Eye (tissue), 1 donor: Measurements from ENCODE around the gene CUTA.

ENCODE experiments used
- DNase-seq: peaks from one replicate; pipeline ENCODE4 v3.0.0-alpha.2; 2015

Gene CUTA

DNA sequence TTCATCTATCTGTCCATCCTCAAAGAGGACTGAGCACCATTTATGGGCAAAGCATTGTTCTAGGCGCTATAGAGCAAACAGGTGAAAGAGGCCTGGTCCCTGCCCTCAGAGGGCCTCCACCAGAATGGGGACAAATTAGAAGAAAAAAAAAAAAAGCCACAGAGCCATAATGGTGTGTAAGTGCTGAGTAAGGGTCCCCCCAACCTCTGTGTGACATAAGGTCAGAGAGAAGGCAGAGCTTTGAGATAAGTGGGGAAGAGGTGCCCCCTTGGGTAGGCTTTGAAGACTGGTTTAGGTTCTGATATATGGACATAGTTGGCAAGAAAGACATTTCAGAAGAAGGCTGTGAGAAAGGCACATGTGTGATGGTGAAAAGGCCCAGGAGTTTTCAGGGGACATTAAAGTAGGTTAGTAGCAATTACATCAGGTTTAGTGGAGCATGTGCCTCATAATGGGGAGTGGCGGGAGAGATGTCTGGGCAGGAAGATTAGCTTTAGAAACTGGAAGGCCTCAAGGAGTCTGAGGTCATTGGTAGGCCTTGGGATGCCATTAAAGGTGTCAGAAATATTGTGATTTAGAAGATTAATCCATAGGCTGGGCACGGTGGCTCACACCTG is 21.2 kb upstream of the CUTA start:
- DNase-seq = no peak

DNA sequence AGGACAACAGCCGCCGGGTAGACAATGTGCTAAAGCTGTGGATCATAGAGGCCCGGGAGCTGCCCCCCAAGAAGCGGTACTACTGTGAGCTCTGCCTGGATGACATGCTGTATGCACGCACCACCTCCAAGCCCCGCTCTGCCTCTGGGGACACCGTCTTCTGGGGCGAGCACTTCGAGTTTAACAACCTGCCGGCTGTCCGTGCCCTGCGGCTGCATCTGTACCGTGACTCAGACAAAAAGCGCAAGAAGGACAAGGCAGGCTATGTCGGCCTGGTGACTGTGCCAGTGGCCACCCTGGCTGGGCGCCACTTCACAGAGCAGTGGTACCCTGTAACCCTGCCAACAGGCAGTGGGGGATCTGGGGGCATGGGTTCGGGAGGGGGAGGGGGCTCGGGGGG is 19.8 kb upstream of the CUTA start:
- no peak for DNase-seq

DNA sequence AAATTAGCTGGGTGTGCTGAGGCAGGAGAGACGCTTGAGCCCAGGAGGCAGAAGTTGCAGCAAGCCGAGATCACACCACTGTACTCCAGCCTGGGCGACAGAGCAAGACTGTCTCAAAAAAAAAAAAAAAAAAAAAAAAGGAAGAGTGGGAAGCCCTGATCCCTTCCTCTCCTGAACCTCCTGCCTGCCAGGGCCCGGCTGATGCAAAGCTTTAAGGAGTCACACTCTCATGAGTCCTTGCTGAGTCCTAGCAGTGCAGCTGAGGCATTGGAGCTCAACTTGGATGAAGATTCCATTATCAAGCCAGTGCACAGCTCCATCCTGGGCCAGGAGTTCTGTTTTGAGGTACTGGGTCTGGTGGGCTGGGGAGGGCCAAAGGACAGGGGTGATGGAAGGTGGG is 17.1 kb upstream of the CUTA start:
- DNase-seq = no peak

DNA sequence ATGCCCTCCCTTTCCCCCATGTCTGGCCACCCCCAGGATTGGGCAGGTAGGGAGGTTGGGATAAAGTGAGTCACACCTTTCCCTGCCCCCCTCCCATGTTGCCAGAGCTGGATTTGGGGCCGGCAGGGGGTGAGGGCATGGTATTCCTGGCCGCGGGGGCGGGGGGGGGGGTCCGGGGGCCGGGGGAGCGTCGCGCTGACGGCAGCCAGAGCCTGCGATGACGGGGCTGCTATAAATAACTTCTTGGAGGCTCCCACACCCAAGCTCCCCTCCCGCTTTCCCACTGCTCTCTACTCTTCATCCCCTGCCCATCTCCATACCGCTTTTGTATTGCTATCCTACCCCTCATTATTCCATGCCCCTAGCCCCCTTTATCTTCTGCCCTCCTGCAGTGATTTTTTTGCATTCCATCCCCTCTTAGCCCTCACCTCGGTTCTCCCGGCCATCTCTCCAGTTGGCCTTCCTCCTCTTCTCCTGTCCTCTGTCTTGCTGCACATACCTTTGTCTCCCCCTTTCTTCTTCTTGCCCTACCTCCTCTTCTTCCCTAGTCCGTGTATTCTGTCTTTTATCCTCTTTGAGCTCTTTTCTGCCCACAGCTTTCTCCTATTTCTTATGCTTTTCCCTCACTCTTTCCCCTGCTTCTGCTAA is 15.8 kb upstream of the CUTA start:
- DNase-seq = no peak

DNA sequence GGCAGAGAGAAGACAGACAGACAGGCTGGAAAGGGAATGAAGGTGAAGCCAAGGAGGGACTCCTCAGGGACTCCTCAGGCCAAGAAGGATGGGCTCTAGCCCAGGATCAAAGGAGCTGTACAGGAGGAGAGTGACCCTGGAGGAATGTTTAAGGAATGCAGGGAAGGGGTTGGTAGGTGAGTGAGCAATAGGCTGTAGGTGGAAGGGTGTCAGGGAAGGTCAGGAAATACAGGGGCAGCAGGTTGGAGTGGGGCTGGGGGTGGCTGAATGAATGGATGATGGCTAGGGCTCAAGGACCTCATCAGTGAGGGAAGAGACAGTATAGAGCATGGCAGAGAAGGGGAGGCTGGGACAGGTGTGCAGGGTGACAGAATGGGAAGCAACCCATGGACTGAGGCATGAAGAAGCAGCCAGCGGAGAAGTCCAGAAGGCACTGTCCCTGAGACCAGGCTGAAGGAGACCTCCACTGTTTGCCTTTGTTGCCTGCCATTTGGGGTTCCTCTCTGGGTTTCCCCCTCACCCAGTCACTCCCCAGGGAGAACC is 15.2 kb upstream of the CUTA start:
- no peak for DNase-seq

DNA sequence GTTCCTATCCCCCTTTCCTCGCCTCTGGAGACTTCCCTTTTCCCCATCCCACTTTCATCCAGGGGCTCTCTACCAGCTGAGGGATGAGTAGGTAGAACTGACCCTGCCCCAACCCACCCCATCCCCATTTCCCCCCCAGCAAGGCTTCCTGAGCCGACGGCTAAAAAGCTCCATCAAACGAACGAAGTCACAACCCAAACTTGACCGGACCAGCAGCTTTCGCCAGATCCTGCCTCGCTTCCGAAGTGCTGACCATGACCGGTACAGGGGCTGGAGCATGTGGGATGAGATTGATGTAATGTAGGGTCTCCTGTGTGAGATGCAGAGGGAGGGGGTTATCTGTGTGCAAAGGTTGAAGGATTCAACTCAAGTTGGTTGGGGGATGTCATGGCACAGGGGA is 14.6 kb upstream of the CUTA start:
- no peak for DNase-seq

DNA sequence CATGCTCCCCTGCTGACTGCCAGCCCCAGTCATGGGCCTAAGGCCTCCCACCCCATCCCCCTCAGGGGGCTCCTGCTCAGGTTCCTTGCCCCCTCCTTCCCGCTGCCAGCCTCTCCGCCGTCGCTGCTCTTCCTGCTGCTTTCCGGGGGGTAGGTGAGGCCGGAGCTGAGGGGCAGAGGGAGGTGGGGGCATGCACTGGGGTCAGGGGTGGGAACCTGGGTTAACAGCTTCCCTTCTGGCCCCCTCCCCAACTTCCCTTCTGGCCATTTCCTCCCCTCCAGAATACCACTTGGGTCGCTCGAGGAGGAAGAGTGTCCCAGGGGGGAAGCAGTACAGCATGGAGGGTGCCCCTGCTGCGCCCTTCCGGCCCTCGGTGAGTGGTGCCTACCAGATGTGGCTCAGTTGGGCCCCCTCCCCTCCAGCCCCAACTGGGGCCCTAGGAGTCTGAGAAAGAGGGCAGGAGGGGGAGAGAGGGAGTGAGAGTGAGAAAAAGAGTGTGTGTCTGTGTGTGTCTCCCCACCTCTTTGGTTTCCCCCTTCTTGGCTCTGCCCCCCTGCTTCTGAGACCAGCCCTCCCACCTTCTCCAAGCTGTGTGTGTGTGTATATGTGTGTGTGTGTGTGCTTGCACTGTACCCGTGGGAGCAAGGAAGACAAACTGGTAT is 14.1 kb upstream of the CUTA start:
- no peak for DNase-seq

DNA sequence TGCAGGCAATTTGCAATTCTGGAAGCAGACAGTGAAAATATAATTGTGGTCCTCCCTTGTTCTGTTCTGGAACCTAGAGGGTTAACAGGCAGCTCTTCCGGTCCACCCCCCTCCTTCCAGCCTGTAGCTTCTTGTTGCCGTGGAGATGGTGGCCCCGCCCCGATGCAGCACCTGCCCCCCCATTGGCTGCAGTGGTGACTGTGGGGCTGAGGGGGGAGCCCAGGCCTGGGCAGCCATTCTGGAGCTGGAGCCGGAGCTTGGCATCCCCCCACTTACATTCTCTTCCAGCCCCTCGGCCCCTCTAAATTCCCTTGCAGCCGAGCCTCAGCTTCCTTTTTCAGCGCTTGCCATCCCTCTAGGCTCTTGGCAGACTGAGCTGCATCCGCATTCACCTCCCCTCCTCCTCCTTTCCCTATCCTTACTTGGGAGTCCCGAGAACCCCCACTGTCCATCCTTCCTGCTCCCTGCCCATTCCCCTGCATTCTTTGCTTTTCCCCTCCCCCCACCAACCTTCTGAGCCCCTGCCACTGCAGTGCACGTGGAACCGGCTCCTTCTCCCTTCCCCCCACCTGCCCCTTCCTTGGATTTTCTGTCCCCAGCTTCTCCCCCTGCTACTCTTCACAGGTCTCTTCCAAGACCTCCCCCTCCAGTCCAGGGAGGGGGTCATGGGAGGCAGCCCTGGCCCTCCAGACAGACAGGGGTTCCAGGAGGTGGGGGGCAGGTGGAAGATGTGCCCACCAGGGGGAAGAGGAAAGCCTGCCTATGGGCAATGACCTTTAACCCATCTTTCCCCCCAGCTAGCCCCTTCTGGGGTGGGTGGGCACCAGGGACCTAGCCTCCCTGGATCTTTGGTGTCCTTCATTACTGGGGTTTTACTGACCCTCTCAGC is 13.3 kb upstream of the CUTA start:
- peak; percentile 90 for DNase-seq

DNA sequence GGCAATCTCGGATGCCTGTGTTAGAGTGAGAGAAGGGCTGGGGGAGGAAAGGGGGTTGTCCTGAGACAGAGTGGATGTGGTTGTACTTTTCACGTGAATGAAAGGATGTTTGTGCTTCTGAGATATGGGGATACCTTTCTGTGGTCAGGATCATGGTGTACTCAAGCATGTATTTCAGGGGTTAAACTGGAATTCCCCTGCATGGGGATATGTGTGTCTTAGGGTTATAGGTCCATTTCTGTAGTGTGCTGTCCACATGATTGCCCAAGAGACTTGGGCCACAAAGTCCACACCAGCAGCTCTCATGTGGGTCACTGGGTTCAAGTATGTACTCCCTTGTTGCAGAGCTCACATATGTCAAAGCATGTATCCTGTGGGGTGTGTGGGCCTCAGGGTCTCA is 12.4 kb upstream of the CUTA start:
- no peak for DNase-seq

DNA sequence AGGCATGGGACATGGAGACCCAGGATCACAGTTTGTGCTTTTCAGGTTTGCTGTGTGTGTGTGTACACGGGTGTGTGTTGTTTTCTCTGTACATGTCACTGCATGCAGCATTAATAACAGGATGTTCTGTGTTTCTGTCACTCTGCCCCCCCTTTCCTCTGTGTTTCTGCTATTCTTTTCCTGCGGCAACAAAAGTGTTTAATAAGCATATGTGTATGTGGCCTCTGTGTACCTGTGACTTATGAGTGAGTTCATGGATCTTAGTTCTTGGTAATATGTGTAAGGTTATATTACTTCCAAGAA is 11.8 kb upstream of the CUTA start:
- no peak for DNase-seq

DNA sequence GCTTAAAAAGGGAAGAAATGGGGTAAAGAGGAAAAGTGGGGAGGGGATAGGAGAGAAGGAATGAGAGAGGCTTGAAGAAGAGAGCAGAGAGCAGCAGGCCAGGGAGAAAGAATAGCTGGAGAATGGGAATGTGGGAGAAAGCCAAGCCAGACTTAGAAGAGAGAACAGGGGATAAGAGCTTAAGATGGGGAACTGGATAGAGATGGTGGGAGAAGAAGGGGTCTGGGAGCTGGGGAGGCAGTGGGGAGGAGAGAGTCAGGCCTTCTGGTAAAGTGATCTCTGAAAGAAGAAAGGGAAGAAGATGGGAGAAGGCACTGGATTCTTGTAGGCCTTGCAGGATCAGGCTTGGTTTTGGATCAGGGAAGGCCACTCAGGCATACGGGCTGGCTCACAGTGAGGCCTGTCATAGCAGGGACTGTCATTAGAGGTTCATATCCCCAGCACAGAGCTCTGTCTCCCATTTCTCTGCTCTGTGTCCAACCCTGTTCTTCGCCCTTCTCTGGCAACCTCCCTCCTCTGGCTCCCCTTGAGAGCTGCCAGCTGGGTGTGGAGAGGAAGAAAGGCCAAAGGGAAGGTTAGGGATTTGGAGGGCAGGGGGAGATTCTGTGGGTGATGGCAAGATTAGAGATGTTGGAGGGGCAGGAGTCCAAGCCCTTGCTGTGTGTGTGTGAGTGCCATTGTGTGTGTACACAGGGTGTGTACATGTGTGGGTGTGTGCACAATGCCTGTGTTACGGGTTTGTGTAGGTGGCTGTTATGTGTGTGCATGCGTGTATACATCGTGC is 11.3 kb upstream of the CUTA start:
- DNase-seq = no peak

DNA sequence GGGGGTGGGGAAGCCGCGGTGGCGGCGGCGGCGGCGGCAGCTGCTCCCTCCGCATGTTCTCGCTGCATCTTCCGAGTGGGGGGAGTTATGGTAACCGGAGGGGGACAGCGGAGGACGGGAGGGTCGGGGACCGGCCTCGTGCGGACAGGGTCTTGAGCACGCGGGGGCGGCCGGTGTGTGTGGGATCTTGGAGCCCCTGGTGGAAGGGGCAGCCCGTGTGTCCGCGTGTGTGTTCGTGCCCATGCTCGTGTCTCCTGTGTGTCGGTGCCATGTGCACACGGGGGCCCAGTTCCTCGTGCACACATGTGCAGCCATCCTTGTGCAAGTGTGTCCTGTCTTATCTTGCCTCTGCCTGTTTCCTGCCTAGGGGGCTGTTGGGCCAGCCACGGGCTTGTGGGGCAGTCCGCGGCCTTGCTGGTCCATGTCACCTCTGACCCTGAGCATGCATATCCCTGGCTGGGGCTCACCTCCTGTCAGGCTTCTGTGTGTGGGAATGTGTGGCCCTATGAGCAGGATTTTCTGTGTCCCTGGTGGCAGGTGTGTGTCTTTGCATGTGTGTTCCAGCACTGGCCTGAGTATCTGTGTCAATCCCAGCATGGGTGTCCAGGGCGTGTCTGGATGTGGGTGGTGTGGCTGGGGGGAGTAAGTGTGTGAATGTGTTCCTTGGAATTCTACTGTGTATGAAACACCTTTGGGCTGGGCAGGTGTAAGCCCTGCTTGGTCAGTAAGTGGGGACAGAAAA is 10.5 kb upstream of the CUTA start:
- peak; percentile 61 for DNase-seq

DNA sequence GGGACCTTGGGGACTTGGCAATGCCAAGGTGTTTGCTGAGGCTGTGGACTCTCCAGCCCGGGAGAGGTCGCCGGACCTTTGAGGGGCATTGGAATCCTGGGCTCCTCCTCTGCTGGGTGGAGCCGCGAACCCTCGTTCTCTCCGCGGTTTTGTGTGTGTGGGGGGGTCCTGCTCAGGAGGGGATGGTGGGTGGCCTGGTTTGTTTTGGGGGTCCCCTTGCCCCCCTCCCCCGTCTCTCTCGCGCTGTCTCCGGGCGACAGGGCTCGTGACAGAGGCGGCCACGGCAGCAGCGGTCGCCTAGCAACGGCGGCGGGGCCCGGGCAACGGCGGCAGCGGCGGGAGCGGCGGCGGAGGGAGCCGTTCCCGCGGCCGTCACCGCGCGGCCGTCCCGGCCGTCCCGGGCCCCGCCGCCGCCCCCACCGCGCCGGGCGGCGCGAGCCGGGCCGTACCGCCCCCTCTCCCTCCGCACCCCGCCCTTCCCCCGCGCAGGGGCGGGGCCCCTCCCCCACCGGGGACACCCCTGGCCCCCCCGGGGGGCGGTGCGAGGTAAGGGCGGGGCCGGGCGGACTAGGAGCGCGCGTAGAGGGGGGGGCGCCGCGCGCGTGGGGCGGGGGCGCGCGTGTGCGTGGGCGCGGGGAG is 9.8 kb upstream of the CUTA start:
- DNase-seq = peak; percentile 61

DNA sequence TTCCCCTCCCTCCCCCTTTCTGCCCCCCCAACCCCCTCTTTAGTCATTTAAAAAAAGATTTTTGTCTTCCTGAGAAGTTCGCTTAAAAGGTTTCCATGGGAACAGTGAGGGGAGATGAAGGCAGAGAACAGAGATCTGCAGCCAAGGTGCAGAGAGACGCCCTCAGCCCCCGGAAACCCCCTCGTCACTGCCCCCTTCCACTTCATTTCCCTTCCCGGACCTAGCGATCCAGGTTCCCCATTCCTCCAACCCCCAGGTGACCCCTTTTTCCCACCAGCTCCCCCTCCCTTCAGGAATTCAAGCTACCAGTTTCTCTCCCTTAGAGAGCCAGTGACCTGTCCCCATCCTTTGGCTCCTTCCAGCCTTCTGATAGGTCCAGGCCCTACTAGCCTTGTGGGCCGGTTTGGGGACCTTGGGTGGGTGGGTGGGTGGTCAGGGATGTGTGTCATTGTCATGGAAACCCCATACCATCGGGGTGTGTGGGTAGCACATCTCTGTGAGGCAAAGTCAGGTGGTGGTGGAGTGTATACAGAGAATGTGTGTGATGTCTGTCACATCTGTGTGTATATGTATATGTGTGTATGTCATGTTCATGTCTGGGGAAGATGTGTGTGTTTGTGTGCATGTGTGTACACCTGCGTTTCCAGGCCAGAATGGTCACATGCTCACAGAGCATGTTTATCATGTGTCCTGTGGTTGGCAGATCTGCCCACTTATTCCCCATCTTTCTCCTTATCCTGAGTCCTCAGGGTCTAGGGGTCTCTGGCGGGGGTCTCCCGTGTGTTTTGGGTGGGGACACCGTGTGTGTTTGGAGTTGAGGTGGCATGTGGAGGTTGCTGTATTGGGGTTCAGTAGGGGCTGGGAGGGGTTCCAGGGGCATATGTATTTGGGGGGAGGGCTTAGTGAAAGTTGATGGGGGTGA is 8.9 kb upstream of the CUTA start:
- DNase-seq = no peak

DNA sequence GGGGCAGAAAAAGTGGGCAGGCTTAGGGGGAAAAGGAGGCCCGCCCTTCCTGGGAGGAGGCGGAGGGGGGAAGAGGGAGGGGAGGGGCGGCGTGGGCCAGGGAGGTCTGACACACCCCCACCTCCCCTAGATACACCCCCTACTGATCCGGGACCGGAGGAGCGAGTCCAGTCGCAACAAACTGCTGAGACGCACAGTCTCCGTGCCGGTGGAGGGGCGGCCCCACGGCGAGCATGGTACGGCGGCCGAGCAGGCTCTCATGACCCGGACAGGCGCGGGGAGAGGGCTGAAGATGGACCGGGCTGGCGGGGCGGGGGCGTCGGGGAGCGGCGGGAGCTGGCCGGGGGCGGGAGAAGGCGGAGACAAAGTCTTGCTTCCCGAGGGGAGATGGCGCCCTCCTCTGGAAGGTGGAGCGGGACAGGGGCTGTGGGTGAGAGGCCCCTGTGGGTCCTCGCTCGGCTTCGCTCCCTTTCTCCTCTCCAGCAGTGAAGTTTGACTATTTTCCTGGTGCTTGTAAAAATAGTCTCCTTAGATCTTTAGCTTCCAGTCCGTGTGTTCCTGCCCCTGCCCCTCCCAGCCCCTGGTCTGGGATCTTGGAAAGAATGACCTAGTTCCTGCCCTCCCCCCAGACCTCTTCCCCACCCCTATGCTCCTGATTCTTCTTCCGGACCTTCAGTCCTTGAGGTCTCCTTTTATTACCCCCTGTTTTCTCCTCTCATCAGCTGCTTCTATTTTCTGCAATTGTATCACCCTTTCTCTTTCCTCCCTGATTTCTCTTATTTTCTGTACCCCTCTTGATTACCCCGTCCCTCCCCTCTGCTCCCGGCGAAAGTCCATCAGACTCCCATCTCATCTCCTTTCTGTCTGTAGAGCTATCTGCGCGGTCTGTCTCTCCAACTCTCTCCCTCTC is 8.0 kb upstream of the CUTA start:
- peak; percentile 92 for DNase-seq

DNA sequence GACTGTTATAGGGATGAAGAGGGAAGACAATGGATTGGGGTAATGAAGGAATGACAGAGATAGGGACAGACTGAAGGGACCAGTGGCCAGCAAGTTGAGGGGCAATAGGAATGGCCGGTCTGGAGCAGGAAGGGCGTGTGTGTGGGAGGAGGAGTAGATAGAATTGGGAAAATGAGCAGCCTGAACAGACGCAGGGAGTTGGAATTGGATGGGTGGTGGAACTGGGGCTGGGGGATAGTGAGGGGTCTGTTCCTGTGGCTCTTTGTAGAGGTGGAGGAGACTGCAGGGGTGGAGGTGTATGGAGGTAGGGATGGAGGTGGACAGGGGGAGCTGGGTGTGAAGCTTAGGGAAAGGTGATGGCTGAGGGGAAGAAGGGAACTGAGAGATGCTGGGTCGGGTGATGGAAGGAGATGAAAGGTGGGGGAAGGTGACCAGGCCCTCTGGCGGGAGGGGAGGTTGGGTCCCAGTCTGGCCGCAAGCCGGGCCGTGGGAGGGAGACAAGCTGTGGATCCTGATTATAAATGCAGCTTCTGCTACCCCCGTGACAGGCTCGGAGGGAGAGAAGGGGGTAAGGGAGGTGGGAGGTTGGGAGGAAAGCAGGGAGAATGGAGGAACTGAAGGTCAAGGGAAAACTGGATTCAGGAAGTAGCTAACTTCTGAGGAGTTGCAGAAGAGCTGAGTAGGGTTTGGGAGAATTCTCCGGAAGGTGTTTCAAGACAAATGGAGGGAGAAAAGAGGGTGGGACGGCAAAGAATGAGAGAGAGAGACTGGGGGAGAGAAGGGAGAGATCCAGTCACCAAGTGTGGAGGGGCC is 7.2 kb upstream of the CUTA start:
- no peak for DNase-seq

DNA sequence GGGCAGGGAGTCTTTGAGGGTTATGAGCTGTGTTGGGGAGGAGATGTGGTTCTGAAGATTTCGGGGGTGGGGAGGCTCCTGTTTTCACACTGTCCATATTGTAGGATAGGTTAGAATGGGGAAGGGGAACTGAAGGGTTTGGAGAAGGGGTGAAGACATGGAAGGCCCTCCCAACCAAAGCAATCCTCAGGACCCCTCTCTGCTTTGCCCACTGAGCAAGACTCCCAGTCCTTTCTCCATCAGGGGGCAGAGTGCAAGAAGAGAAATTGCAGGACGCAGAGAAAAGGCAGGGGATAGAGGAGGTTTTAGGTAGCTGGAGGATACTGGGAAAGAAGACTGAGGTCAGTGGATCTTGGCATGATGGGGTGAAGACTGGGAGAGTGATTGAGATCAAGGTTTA is 5.9 kb upstream of the CUTA start:
- no peak for DNase-seq

DNA sequence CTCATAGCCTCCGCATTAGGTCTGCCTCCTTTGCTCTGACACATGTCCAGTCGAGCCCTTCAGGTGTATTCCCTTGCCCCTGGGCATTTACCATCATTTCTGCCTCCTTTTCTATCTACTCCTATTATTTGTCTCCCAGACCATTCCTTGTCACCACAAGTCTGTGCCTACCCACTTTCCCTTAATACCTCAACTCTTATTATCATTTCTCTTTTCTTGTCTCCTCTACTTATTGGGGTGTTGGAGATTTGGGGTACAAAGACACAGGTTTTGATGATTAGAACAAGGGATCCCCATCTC is 3.4 kb upstream of the CUTA start:
- no peak for DNase-seq
